ENCODE results near the gene POU2AF2. TPM values are rescaled to one million over a fixed set of nuclear protein-coding genes. Genes with fewer than 3 reads are reported as not detected.
"Not testable (repeated sequence)": the region's sequence is repeated elsewhere in the genome, so short reads cannot be mapped to it uniquely, and the experiment has no call there.

POU2AF2 gene
- total and polyA plus RNA-seq, 2 donors (not counting 3 experiments of a cell fraction or from before 2014, with no cell fraction given): not detected

DNA sequence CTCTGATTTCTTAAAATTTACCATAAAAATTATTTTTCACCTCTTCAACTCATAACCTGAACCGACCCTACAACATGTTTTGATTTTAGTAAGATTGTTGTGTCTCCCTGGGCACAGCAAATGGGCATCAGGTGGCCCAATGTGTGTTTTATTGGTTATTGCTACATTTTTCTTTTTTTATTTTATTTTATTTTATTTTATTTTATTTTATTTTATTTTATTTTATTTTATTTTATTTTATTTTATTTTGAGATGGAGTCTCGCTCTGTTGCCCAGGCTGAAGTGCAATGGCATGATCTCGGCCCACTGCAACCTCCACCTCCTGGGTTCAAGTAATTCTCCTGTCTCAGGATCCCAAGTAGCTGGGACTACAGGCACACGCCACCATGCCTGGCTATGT, 22.8 kb downstream of the POU2AF2 start:
- H3K9me1 ChIP-seq (replicated peaks; ENCODE audit: control insufficient read depth, extremely low read depth, insufficient read depth, low read length); FAIRE-seq; DNase-seq (ENCODE audit: low read depth, low spot score); CTCF ChIA-PET; H2AFZ ChIP-seq (ENCODE audit: low read depth, low read length); POLR2A ChIA-PET; H3K27ac ChIP-seq (ENCODE audit: insufficient read depth, low read depth, low read length); H3K4me2 ChIP-seq (ENCODE audit: insufficient read depth, low read length); H3K79me2 ChIP-seq (ENCODE audit: control insufficient read depth, insufficient read depth, low read length); H3K4me3 ChIP-seq (replicated peaks in 1 of 3; ENCODE audit: insufficient read depth in 1 of 3, low read depth in 1 of 3, low read length in 3 of 3); dilution Hi-C loops (cut with MboI; ENCODE audit: extremely low pct_ligation_motif_present, low sequenced_read_pairs); H3K9me3 ChIP-seq (replicated peaks; ENCODE audit: control insufficient read depth, insufficient read depth, low read length); H3K27me3 ChIP-seq (ENCODE audit: control insufficient read depth in 2 of 2, insufficient read depth in 2 of 2, low read length in 2 of 2); H4K20me1 ChIP-seq (replicated peaks; ENCODE audit: control insufficient read depth, extremely low read depth, insufficient read depth, low read length); H3K36me3 ChIP-seq (ENCODE audit: control insufficient read depth in 2 of 2, extremely low read depth in 1 of 2, insufficient read depth in 2 of 2, low read length in 2 of 2); H3K4me1 ChIP-seq (ENCODE audit: control insufficient read depth, extremely low read depth, insufficient read depth, low read length); BruUV-seq (replicated peaks); H3K9ac ChIP-seq (replicated peaks; ENCODE audit: extremely low read depth, insufficient read depth, low read length); intact Hi-C loops (cut with micrococcal nuclease): not testable (repeated sequence)

DNA sequence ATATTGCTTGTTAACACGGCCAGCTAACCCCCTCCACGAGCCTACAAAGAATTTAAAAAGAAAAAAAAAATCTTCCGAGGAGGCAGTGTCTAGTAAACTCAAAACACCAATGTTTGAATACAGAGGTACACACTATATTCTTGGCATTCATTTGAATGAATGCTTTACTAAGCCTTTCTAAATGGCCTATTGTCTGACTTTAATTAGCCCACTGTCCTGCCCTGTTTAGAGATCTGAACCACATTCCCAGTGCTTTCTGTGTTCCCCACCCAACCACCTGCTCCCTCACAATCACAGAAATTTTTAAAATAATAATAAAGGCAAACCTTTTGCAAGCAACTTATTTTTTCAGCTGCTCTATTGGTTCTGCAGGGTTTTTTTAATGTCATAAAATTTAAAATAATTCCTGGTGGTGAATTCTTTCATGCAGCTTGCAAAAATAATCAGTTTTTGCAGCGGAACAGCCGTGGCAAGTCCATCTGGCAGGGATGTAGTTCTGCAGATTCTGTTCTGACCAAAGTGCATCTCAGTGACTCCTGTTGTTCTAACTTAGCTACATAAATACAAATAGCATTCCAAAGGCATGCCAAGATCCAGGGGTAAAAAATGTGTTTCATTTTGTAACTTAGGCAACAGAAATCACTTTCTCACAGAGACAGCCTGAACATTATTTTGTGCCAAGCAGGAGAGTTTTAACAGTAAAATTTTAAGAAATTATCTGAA, 23.8 kb downstream of the POU2AF2 start:
- Histone ChIP-seq H4K20me1 (replicated peaks; ENCODE audit: control insufficient read depth, extremely low read depth, insufficient read depth, low read length) (no peaks in the 10 kb centered on the region), H3K9me3 (replicated peaks; ENCODE audit: control insufficient read depth, insufficient read depth, low read length) (no peaks in the 10 kb centered on the region), H3K4me2 (ENCODE audit: insufficient read depth, low read length) (no peak overlapping the region), H3K9me1 (replicated peaks; ENCODE audit: control insufficient read depth, extremely low read depth, insufficient read depth, low read length) (no peaks in the 10 kb centered on the region), H3K4me1 (ENCODE audit: control insufficient read depth, extremely low read depth, insufficient read depth, low read length) (no peaks in the 10 kb centered on the region), H3K79me2 (ENCODE audit: control insufficient read depth, insufficient read depth, low read length) (no peaks in the 10 kb centered on the region), H3K27ac (ENCODE audit: insufficient read depth, low read depth, low read length) (no peak overlapping the region), H2AFZ (ENCODE audit: low read depth, low read length) (no peak overlapping the region), H3K36me3 (ENCODE audit: control insufficient read depth in 2 of 2, extremely low read depth in 1 of 2, insufficient read depth in 2 of 2, low read length in 2 of 2) (no peaks in the 10 kb centered on the region), H3K4me3 (replicated peaks in 1 of 3; ENCODE audit: insufficient read depth in 1 of 3, low read depth in 1 of 3, low read length in 3 of 3) (no peak overlapping the region), H3K9ac (replicated peaks; ENCODE audit: extremely low read depth, insufficient read depth, low read length) (no peak overlapping the region), H3K27me3 (ENCODE audit: control insufficient read depth in 2 of 2, insufficient read depth in 2 of 2, low read length in 2 of 2) (no peaks in the 10 kb centered on the region)
- no peak for TF ChIP-seq MAX (IDR thresholded peaks at IDR 0.05; ENCODE audit: insufficient read depth, insufficient read length)
- no peak for TF ChIP-seq EZH2 (IDR thresholded peaks at IDR 0.05; ENCODE audit: borderline replicate concordance, low read depth, low read length, severe bottlenecking)
- TF ChIP-seq CTCF (IDR thresholded peaks at IDR 0.05; ENCODE audit: extremely low read depth in 1 of 2, insufficient read depth in 1 of 2, low read depth in 1 of 2, low read length in 2 of 2): no peak
- no peak for TF ChIP-seq FOS (IDR thresholded peaks at IDR 0.05; ENCODE audit: borderline replicate concordance, insufficient read depth, low read length)
- no peak for TF ChIP-seq GATA2 (IDR thresholded peaks at IDR 0.05; ENCODE audit: insufficient read depth, insufficient read length, low read depth, low read length)
- no TSS peak for BruUV-seq (replicated peaks)
- POLR2A ChIA-PET: no interaction called here
- intact Hi-C loops (cut with micrococcal nuclease) (no loop called here), dilution Hi-C loops (cut with MboI; ENCODE audit: extremely low pct_ligation_motif_present, low sequenced_read_pairs) (no loop called here)
- CTCF ChIA-PET: no interaction called here
- DNase-seq (ENCODE audit: low read depth, low spot score): no peak
- no peak for FAIRE-seq

Measured in endothelial cell of umbilical vein (primary cell).